Thyroid gland (tissue), 4 donors: ENCODE measurements around the gene AMBP. TPM values are rescaled to one million over a fixed set of nuclear protein-coding genes. Genes with fewer than 3 reads are reported as not detected.

Source experiments
- DNase-seq, 2 donors: peaks; one replicate each; pipeline ENCODE4 v3.0.0-alpha.2; 2019
- H3K27ac ChIP-seq, 3 donors: fragments of 200-600 bp; sonication (generic); 1 replicate in 2 of 3; 2 replicates in 1 of 3; pipeline ENCODE4 v1.5.1; 2016 to 2019; ENCODE audit warnings: mild to moderate bottlenecking in 1 of 3, moderate library complexity in 1 of 3
- H3K27me3 ChIP-seq: fragments of 200-600 bp; sonication (generic); one replicate; pipeline ENCODE4 v1.5.1; 2019
- H3K36me3 ChIP-seq, 2 donors: fragments of 200-600 bp; sonication (generic); one replicate each; pipeline ENCODE4 v1.5.1; 2016 to 2019
- H3K4me1 ChIP-seq, 2 donors: fragments of 200-600 bp; sonication (generic); one replicate each; pipeline ENCODE4 v1.5.1; 2017 to 2019
- H3K4me3 ChIP-seq, 3 donors: fragments of 200-600 bp; sonication (generic); replicated peaks in 1 of 3; 1 replicate in 2 of 3; 2 replicates in 1 of 3; pipeline ENCODE4 v1.5.1; 2016; ENCODE audit warnings: mild to moderate bottlenecking in 1 of 3
- H3K9me3 ChIP-seq: fragments of 200-600 bp; sonication (generic); one replicate; pipeline ENCODE4 v1.5.1; 2017
- CTCF ChIP-seq, 6 experiments: fragments of 200-600 bp in 3 of 6; fragments of 450-650 bp in 3 of 6; sonication (generic) in 3 of 6; IDR thresholded peaks; one replicate each; pipeline ENCODE4 v1.5.1; 2016 to 2019; ENCODE audit warnings: antibody characterized with exemption in 6 of 6, mild to moderate bottlenecking in 2 of 6, inconsistent platforms in 1 of 6, moderate library complexity in 1 of 6
- POLR2A ChIP-seq, 2 donors: fragments of 450-650 bp; IDR thresholded peaks; one replicate each; pipeline ENCODE4 v1.6.1; 2017; ENCODE audit warnings: antibody characterized with exemption in 2 of 2, mild to moderate bottlenecking in 2 of 2, moderate library complexity in 1 of 2
- WGBS, 2 donors: methylation state at CpG; one replicate each; pipeline ENCODE4 v1.1.5; 2017; 5-methylcytosine and 5-hydroxymethylcytosine counted together
- intact Hi-C: fragments of 100-400 bp; cut with DNase I; formaldehyde crosslinking; loops from one replicate; pipeline ENCODE4 v1.15.1; 2023
- total RNA-seq, 4 donors: library from RNA; depleted of rRNA; stranded (reverse); fragments of >200 nt; gene quantifications; one replicate each; pipeline ENCODE4 v1.2.3, GENCODE V29; 2016

Gene AMBP
- total RNA-seq, 4 donors from 2014 or later = 0.83 to 4.2 (median 2.1) TPM; not detected in 1

- Histone ChIP-seq H3K27me3 (no peaks in the 10 kb centered on the region), H3K36me3 (peaks cover 0 to 4% of the 10 kb centered on the region in 2 donors), H3K4me1 (peaks cover 7 to 15% of the 10 kb centered on the region in 2 donors)
Measured at GRCh38 chr9:114094971-114095370, 16.9 kb upstream of the AMBP start.

DNA sequence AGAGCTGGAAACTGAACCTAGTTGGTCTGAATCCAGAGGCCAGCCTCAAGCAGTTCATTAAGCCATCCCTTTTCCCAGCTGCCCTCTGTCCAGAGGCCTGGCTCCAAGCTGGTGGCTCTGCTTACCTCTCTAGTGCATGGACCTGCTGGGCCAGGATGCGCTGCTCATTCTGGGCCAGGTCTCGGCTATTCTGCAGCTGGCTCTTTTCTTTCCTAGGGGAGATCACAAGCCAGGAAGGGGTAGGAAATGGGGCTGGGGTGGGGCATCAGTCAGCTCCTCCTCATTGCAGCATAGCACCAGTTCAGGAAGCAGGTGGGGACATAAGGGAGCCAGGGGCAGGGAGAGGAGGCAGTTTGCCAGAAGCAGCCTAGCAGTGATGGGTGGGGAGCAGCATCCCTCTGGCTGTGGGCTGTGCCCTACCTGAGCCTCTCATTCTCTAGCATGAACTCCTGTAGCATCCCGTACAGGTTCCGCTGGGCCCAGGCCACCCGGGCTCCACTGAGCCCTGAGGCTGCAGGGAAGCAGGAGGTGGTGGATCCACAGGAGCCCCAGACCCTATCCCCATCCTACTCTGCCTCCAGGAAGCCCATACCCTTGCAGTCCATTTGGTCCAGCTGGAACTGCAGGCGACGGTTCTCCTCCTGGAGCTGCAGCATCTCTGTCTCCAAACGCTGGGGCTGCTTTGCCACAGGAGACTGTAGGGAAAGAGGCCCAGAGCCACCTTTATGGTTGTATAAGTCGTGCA is 15.8 kb upstream of the AMBP start:
- TF ChIP-seq CTCF (IDR thresholded peaks at IDR 0.05) (no peak), POLR2A (IDR thresholded peaks at IDR 0.05) (no peak)
- no peak for DNase-seq
- WGBS, 2 donors = 92 to 100% methylated on average over 6 to 9 of the region's 9 CpGs

More at GRCh38 chr9:114094971-114095370, 16.9 kb upstream of the AMBP start:
- no peak overlapping the region for H3K27ac ChIP-seq
- intact Hi-C loops = loop anchor here (5.0 kb wide), 1 partner anchor 192 kb away; no protein-coding TSS in a partner anchor
- DNase-seq = no peak
- no peak overlapping the region for H3K4me3 ChIP-seq
- no peaks in the 10 kb centered on the region for H3K9me3 ChIP-seq
- WGBS, 2 donors = 96 to 100% methylated on average over 5 to 11 of the region's 12 CpGs
- TF ChIP-seq POLR2A (IDR thresholded peaks at IDR 0.05) (no peak), CTCF (IDR thresholded peaks at IDR 0.05) (no peak)

DNA sequence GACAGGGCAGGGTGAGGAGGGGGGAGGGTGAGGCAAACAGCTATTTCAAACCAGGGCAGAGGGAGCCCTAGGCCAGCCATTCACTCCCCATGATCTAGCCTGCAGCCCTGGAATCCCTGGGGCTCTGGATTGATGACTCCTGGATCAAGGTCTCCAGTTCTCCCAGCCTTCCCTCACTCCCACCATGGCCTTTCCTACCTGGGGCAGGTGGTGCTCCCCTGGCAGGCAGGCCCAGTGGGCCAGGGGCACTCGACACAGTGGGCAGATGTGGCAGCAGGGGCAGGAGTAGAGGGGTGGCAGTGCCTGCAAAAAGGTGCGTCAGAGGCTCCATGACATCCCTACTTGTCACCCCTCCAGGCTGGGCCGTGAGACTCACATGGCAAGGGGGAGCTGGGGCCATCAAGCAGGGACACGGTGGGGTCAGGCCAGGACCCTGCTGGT is 15.0 kb upstream of the AMBP start:
- WGBS, 2 donors = 96 to 100% methylated on average over 1 to 4 of the region's 4 CpGs
- no peak overlapping the region for H3K4me3 ChIP-seq
- no peaks in the 10 kb centered on the region for H3K27me3 ChIP-seq
- no peaks in the 10 kb centered on the region for H3K9me3 ChIP-seq
- peaks cover 0 to 4% of the 10 kb centered on the region in 2 donors for H3K36me3 ChIP-seq
- intact Hi-C loops = loop anchor here (5.0 kb wide), 1 partner anchor 194 kb away; no protein-coding TSS in a partner anchor
- no peak overlapping the region for H3K27ac ChIP-seq
- no peak for TF ChIP-seq CTCF (IDR thresholded peaks at IDR 0.05)
- TF ChIP-seq POLR2A (IDR thresholded peaks at IDR 0.05) = no peak
- H3K4me1 ChIP-seq = peaks cover 6 to 7% of the 10 kb centered on the region in 2 donors
- no peak for DNase-seq

More for the DNA sequence above, 15.8 kb upstream of the AMBP start:
- Histone ChIP-seq H3K4me1 (peaks cover 7% of the 10 kb centered on the region in 2 donors), H3K9me3 (no peaks in the 10 kb centered on the region), H3K36me3 (peaks cover 0 to 4% of the 10 kb centered on the region in 2 donors), H3K4me3 (no peak overlapping the region), H3K27ac (no peak overlapping the region), H3K27me3 (no peaks in the 10 kb centered on the region)
- intact Hi-C loops = loop anchor here (5.0 kb wide), 1 partner anchor 193 kb away; no protein-coding TSS in a partner anchor

DNA sequence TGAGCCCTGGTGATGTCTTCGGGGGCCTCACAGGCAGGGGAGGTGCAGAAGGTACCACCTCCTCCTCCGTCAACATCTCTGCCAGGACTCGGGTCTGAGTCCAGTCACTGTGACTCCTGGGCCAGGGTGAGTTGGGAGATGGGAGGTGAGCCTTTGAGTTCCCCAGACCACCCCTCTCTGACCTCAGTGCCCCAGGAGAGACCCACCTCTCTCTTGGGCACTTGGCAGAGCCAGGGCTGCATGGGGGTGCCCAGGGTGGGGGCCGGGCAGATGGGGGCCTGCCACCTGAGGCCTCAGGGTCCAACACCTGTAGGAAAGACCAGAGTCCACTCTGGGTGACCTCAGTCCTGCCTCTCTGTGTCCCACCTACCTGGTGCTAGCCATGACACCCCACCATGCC is 14.2 kb upstream of the AMBP start:
- 87 to 100% methylated on average over 1 to 4 of the region's 4 CpGs for WGBS, 2 donors
- Histone ChIP-seq H3K9me3 (no peaks in the 10 kb centered on the region), H3K36me3 (peaks cover 0 to 4% of the 10 kb centered on the region in 2 donors), H3K4me1 (peaks cover 0 to under 1% of the 10 kb centered on the region in 2 donors), H3K4me3 (no peak overlapping the region), H3K27me3 (no peaks in the 10 kb centered on the region), H3K27ac (no peak overlapping the region)
- intact Hi-C loops = loop anchor here (5.0 kb wide), 1 partner anchor 195 kb away; no protein-coding TSS in a partner anchor
- TF ChIP-seq POLR2A (IDR thresholded peaks at IDR 0.05) = no peak
- TF ChIP-seq CTCF (IDR thresholded peaks at IDR 0.05) = no peak
- DNase-seq = no peak

GRCh38 chr9:114091711-114092110 is 13.6 kb upstream of the AMBP start:
- WGBS, 2 donors = 86 to 95% methylated on average over 2 to 4 of the region's 8 CpGs
- DNase-seq = no peak
- intact Hi-C loops = loop anchor here (5.0 kb wide), 1 partner anchor 196 kb away; no protein-coding TSS in a partner anchor
- Histone ChIP-seq H3K9me3 (no peaks in the 10 kb centered on the region), H3K27me3 (no peaks in the 10 kb centered on the region), H3K36me3 (peaks cover 0 to 4% of the 10 kb centered on the region in 2 donors), H3K27ac (no peak overlapping the region), H3K4me3 (no peak overlapping the region), H3K4me1 (no peaks in the 10 kb centered on the region)
- TF ChIP-seq POLR2A (IDR thresholded peaks at IDR 0.05) (no peak), CTCF (IDR thresholded peaks at IDR 0.05) (no peak)
